ENCODE measurements around the gene YWHAQ.

The YWHAQ gene

GRCh38 chr2:9535177-9535576 is 95.6 kb downstream of the YWHAQ start:
- DNase-seq (ENCODE audit: low read depth): no peak
- TF ChIP-seq CTCF (IDR thresholded peaks at IDR 0.05; ENCODE audit: control insufficient read depth, insufficient read depth, low read depth, low read length, missing control alignments): no peak
- H3K4me3 ChIP-seq (ENCODE audit: control insufficient read depth, low read depth, low read length): no peak overlapping the region

Measured in AG09309 (cell line).